Breast epithelium (tissue), 4 donors: Measurements from ENCODE around the gene PMM1. TPM values are rescaled to one million over a fixed set of nuclear protein-coding genes. Genes with fewer than 3 reads are reported as not detected.
A peak's percentile ranks its signal among the peaks of the same experiment; 100 is the strongest.
"Not testable (repeated sequence)": the region's sequence is repeated elsewhere in the genome, so short reads cannot be mapped to it uniquely, and the experiment has no call there.

ENCODE experiments used
- DNase-seq, 2 donors: peaks; one replicate each; pipeline ENCODE4 v3.0.0-alpha.2; 2019; ENCODE audit warnings: low spot score in 2 of 2
- H3K27ac ChIP-seq, 2 donors: fragments of 200-600 bp; sonication (generic) in 1 of 2; one replicate each; pipeline ENCODE4 v1.5.1; 2016 to 2019; ENCODE audit warnings: mild to moderate bottlenecking in 1 of 2
- H3K27me3 ChIP-seq, 2 donors: fragments of 200-600 bp; sonication (generic) in 1 of 2; one replicate each; pipeline versions ENCODE4 v1.5.1 to v1.6.0; 2017 to 2019; ENCODE audit warnings: control low read depth in 1 of 2, mild to moderate bottlenecking in 1 of 2
- H3K36me3 ChIP-seq: fragments of 200-600 bp; one replicate; pipeline ENCODE4 v1.5.1; 2019
- H3K4me1 ChIP-seq, 2 donors: fragments of 200-600 bp; sonication (generic); one replicate each; pipeline ENCODE4 v1.5.1; 2016 to 2019; ENCODE audit warnings: control low read depth in 1 of 2
- H3K4me3 ChIP-seq, 3 donors: fragments of 200-600 bp; sonication (generic); 1 replicate in 2 of 3; 2 replicates in 1 of 3; pipeline ENCODE4 v1.5.1; 2016 to 2019; ENCODE audit warnings: mild to moderate bottlenecking in 3 of 3, moderate library complexity in 2 of 3
- H3K9me3 ChIP-seq, 2 donors: fragments of 200-600 bp; sonication (generic) in 1 of 2; one replicate each; pipeline ENCODE4 v1.5.1; 2016 to 2019; ENCODE audit warnings: control low read depth in 1 of 2
- CTCF ChIP-seq, 3 donors: fragments of 450-650 bp; IDR thresholded peaks; one replicate each; pipeline ENCODE4 v1.5.1; 2016 to 2017; ENCODE audit warnings: antibody characterized with exemption in 3 of 3, mild to moderate bottlenecking in 3 of 3, moderate library complexity in 3 of 3
- POLR2A ChIP-seq: fragments of 450-650 bp; IDR thresholded peaks from one replicate; pipeline ENCODE4 v1.6.1; 2016; ENCODE audit warnings: antibody characterized with exemption, mild to moderate bottlenecking, moderate library complexity
- POLR2AphosphoS5 ChIP-seq, 3 donors: sonication (generic); formaldehyde crosslinking; IDR thresholded peaks; one replicate each; pipeline ENCODE4 v1.6.1; 2017; ENCODE audit warnings: antibody characterized with exemption in 3 of 3
- intact Hi-C: fragments of 100-400 bp; cut with DNase I; formaldehyde crosslinking; loops from one replicate; pipeline ENCODE4 v1.15.1; 2023; ENCODE audit warnings: low total_unique reads
- total RNA-seq, 3 donors: library from RNA; depleted of rRNA; stranded (reverse); fragments of >200 nt; gene quantifications; one replicate each; pipeline ENCODE4 v1.1.0, GENCODE V29; 2016

PMM1 gene
- total RNA-seq: 10 to 100 TPM; 42.7 to 74.1 (median 48.5) TPM

DNA sequence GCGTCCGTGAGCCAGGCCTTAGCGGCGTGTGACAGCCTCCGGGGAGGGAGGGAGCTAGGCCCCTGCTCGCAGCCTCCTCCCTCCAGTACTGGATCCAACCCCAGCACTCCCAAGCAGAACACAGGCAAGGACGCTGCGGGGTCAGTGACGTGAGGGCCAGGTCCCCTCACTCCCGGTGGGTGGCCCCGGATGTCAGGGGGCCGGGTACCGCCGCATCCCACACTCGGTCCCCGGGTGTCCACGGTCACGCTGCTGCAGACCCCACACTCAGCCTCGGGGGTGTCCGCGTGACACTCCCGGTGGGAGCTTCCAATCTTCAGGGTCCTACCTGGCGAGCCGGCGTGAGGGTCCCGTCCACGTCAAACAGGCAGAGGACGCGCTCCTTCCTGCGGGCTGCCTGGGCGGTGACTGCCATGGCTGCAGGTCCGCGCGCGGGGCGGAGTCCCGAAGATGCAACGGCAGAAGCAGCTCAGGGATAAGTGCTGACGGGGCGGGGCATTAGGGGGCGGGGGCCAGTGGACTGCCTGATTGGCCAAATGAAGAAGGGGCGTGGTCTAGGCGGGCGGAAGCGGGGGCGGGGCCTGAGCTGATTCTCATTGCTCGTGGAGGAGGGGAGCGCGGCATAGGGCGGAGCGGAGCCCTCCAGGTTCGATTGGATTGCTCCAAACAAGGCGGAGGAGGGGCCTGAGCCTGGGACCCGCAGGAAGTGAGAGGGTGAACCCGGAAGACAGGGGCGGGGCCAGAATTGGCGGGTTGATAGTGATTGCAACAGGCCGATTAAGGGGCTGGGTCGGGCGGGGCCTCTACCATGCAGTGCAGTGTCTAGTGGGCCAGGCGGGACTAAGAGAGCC is at the start of gene PMM1:
Gene PMM1, minus strand, starts transcription at position 450 of the 851 bp plus-strand sequence. Its CDS starts 35 bp downstream, at position 415.
- Histone ChIP-seq H3K4me3 (peak within 1 kb of the TSS; percentile 69 to 84 (median 82)), H3K27me3 (no peaks in the 10 kb centered on the region), H3K9me3 (no peaks in the 10 kb centered on the region), H3K27ac (peak within 1 kb of the TSS; percentile 77 to 79), H3K36me3 (no peaks in the 10 kb centered on the region), H3K4me1 (peaks cover 5 to 8% of the 10 kb centered on the region in 2 donors)
- DNase-seq: peak; percentile 100
- TF ChIP-seq POLR2A (peak; percentile 58), POLR2AphosphoS5 (IDR thresholded peaks at IDR 0.05) (peak; percentile 76 to 79 (median 77)), CTCF (IDR thresholded peaks at IDR 0.05) (no peak)
- intact Hi-C loops: no loop called here

GRCh38 chr22:41638748-41639147 is 49.1 kb upstream of the PMM1 start:
- no peaks in the 10 kb centered on the region for H3K9me3 ChIP-seq
- H3K27ac ChIP-seq: no peak overlapping the region
- intact Hi-C loops: no loop called here
- no peaks in the 10 kb centered on the region for H3K4me1 ChIP-seq
- no peaks in the 10 kb centered on the region for H3K36me3 ChIP-seq
- H3K4me3 ChIP-seq: no peak overlapping the region
- H3K27me3 ChIP-seq: no peaks in the 10 kb centered on the region
- TF ChIP-seq POLR2A: no peak
- TF ChIP-seq CTCF (IDR thresholded peaks at IDR 0.05): no peak
- TF ChIP-seq POLR2AphosphoS5 (IDR thresholded peaks at IDR 0.05): no peak
- DNase-seq: no peak

- Histone ChIP-seq H3K36me3 (no peaks in the 10 kb centered on the region), H3K9me3 (no peaks in the 10 kb centered on the region), H3K27ac (no peak overlapping the region), H3K4me1 (no peaks in the 10 kb centered on the region), H3K27me3 (no peaks in the 10 kb centered on the region), H3K4me3 (no peak overlapping the region)
- TF ChIP-seq CTCF (IDR thresholded peaks at IDR 0.05) (no peak), POLR2A (no peak), POLR2AphosphoS5 (IDR thresholded peaks at IDR 0.05) (no peak)
- no peak for DNase-seq
- intact Hi-C loops: no loop called here
These were observed 48.5 kb upstream of the PMM1 start for GRCh38 chr22:41638124-41638523.

DNA sequence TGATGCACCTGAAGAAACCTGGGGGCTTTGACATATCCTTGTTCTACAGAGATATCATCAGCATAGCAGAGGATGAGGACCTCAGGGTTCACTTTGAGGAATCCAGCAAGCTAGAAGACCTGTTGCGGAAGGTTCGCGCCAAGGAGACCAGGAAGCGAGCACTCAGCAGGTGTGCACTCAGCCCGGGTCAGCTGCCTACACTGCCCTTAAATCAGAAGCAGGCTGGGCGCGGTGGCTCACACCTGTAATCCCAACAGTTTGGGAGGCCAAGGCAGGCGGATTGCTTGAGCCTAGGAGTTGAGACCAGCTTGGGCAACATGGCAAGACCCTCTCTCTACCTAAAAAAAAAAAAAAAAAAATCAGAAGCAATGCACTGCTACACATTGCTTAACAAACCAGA is 48.0 kb upstream of the PMM1 start:
- intact Hi-C loops, DNase-seq, H3K36me3 ChIP-seq, H3K4me3 ChIP-seq, H3K27ac ChIP-seq, H3K4me1 ChIP-seq, H3K27me3 ChIP-seq, H3K9me3 ChIP-seq: not testable (repeated sequence)

DNA sequence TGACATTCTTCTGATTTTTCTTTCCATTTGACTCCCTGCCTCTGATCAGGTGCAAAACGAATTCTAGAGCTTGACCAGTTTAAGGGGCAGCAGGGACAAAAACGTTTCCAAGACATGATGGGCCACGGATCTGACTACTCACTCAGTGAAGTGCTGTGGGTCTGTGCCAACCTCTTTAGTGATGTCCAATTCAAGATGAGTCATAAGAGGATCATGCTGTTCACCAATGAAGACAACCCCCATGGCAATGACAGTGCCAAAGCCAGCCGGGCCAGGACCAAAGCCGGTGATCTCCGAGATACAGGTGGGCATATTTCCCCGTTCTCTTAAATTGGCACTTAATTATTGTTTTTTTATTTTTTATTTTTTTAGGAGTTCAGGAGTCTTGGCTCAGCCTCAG is 46.8 kb upstream of the PMM1 start:
- H3K27ac ChIP-seq: no peak overlapping the region

GRCh38 chr22:41634610-41635009 is 45.0 kb upstream of the PMM1 start:
- DNase-seq, H3K9me3 ChIP-seq, intact Hi-C loops: not testable (repeated sequence)

More for the DNA sequence above, 46.8 kb upstream of the PMM1 start:
- Histone ChIP-seq H3K9me3 (no peaks in the 10 kb centered on the region), H3K4me3 (no peak overlapping the region), H3K36me3 (no peaks in the 10 kb centered on the region), H3K4me1 (no peaks in the 10 kb centered on the region), H3K27me3 (no peaks in the 10 kb centered on the region)
- TF ChIP-seq POLR2A: no peak
- no peak for TF ChIP-seq CTCF (IDR thresholded peaks at IDR 0.05)
- no peak for DNase-seq
- intact Hi-C loops: no loop called here

GRCh38 chr22:41631615-41632014 is 42.0 kb upstream of the PMM1 start:
- H3K36me3 ChIP-seq, H3K9me3 ChIP-seq, intact Hi-C loops, H3K27me3 ChIP-seq, H3K4me1 ChIP-seq, H3K4me3 ChIP-seq, H3K27ac ChIP-seq, DNase-seq: not testable (repeated sequence)

More at GRCh38 chr22:41634610-41635009, 45.0 kb upstream of the PMM1 start:
- not testable (repeated sequence) for H3K4me1 ChIP-seq, H3K4me3 ChIP-seq, H3K27me3 ChIP-seq, H3K36me3 ChIP-seq, H3K27ac ChIP-seq

- H3K27me3 ChIP-seq, H3K4me3 ChIP-seq, H3K4me1 ChIP-seq, H3K36me3 ChIP-seq, DNase-seq, H3K9me3 ChIP-seq, intact Hi-C loops, H3K27ac ChIP-seq: not testable (repeated sequence)
These were observed 41.5 kb upstream of the PMM1 start for GRCh38 chr22:41631115-41631514.
